Activated CD4-positive, alpha-beta T cell treated with anti-CD3 and anti-CD28 coated beads for 36 hours (primary cell): ENCODE measurements around the gene LZTFL1. TPM values are rescaled to one million over a fixed set of nuclear protein-coding genes. Genes with fewer than 3 reads are reported as not detected.

Source experiments
- ATAC-seq: fragments of 200-7000 bp; cut with Tn5 transposase; one replicate; pipeline ENCODE4 v1.10.0; 2021; ENCODE audit warnings: mild to moderate bottlenecking, moderate library complexity
- CTCF ChIA-PET: fragments of 350-600 bp; sonication (Branson Sonifier 250); formaldehyde crosslinking; loops from one replicate; lab custom pipeline; 2021; ENCODE audit warnings: antibody characterized with exemption; lab: Charles Lee
- POLR2A ChIA-PET: fragments of 350-600 bp; sonication (Branson Sonifier 250); formaldehyde crosslinking; loops from one replicate; lab custom pipeline; 2021; ENCODE audit warnings: antibody characterized with exemption, inconsistent platforms; lab: Charles Lee
- DNase-seq: peaks from one replicate; pipeline ENCODE4 v3.0.0-alpha.2; 2020
- H3K27ac Mint-ChIP-seq: one replicate; pipeline ENCODE4 v1.8.0; 2021; ENCODE audit warnings: mixed read lengths
- H3K27me3 Mint-ChIP-seq: one replicate; pipeline ENCODE4 v1.8.0; 2021; ENCODE audit warnings: mixed read lengths
- H3K36me3 Mint-ChIP-seq: one replicate; pipeline ENCODE4 v1.8.0; 2021; ENCODE audit warnings: low read depth, mixed read lengths
- H3K4me1 Mint-ChIP-seq: one replicate; pipeline ENCODE4 v1.8.0; 2021; ENCODE audit warnings: mixed read lengths
- H3K4me3 Mint-ChIP-seq: one replicate; pipeline ENCODE4 v1.8.0; 2021; ENCODE audit warnings: mild to moderate bottlenecking, moderate library complexity, mixed read lengths
- H3K9me3 Mint-ChIP-seq: one replicate; pipeline ENCODE4 v1.8.0; 2021; ENCODE audit warnings: low read depth, mixed read lengths
- intact Hi-C, 2 experiments: fragments of 100-400 bp; cut with DNase I in 1 of 2; cut with micrococcal nuclease in 1 of 2; formaldehyde crosslinking; loops; one replicate each; pipeline versions ENCODE4 v1.14.2 to v1.15.1; 2022 to 2024; cut with DNase I, micrococcal nuclease
- total RNA-seq, 2 experiments: library from RNA; stranded (reverse); gene quantifications; one replicate each; pipeline ENCODE4 v1.2.3, GENCODE V29; 2021

Gene LZTFL1, protein sequence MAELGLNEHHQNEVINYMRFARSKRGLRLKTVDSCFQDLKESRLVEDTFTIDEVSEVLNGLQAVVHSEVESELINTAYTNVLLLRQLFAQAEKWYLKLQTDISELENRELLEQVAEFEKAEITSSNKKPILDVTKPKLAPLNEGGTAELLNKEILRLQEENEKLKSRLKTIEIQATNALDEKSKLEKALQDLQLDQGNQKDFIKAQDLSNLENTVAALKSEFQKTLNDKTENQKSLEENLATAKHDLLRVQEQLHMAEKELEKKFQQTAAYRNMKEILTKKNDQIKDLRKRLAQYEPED
- 1 to 10 TPM; 4.5 to 6.6 TPM for total RNA-seq

DNA sequence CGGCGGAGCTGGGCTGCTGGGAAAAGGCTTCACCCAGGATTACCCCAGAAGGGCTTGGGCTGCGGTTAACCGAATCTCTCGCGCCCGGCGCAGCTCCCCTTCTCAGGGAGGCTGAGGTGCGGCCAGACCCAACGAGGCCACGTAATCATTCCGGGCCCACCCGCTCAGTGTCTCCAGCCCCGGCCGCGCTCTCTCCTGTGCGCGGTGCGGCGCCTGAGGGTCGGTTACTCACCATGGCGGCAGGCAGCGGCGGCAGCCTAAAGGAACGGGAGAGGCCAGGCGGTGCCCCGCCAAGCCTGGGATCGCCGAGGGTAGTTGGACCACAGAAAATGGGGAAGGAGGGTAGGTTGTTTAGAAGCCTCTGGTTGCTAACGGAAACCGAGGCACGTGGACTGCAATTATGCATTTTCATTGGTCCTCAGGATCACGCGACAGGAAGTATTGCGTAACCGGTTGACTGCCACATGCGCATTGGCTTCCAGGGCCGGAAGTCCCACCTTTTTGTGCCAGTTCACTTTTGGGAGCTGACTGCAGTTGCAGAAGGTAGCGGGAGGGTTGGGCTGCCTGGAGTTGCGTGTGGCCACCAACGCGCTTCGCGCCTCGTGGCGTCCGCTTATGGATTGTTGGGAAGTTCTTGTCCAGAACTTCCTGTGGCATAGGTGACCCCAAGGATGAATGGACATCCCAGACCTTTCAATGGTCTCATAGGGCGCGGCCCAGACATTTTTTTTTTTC is at the start of gene LZTFL1:
TSS of gene LZTFL1 (minus strand) at position 363 of the 735 bp plus-strand sequence. CDS start at position 235, 128 bp downstream.
- DNase-seq (peak; percentile 94), ATAC-seq (peak; percentile 89)
- ChIA-PET CTCF (interaction anchor here (0.6 to 2.4 kb wide), 10 partner anchors 9 to 473 kb away, joined by 3 to 7 read pairs (median 4); no protein-coding TSS in a partner anchor), POLR2A (interaction anchor here (0.6 to 0.9 kb wide), 3 partner anchors 16 to 1005 kb away, joined by 3 to 5 read pairs (median 3); no protein-coding TSS in a partner anchor)
- Mint-ChIP-seq H3K4me1 (peaks cover 14% of the 10 kb centered on the region), H3K36me3 (no peaks in the 10 kb centered on the region), H3K4me3 (peak within 1 kb of the TSS; percentile 87), H3K27me3 (no peaks in the 10 kb centered on the region), H3K27ac (peak within 1 kb of the TSS; percentile 82), H3K9me3 (no peaks in the 10 kb centered on the region)
- intact Hi-C loops = loop anchor here (1.0 to 5.0 kb wide), 6 partner anchors 19 to 454 kb away; partner anchors contain the start of gene LARS2 (in 1 of the 2)

DNA sequence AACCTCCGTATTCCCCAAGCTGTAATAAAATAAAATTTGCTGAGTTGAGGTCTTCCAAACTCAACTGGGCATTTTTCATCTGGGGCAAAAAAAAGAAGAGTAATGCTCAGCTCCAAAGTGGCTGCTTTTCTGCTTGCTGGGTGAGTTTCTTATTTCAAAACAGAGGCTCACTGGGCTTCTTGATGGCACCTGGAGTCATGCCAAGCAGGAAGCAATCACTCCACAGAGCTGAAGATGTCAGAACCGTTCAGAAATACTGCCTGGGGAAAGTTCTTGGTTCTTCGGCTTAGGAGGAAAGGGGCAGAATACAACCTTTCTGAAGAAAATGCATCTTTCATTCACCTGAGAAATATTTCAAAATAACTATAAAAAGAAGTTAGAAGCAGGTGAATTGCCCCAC is 48.5 kb upstream of the LZTFL1 start:
- Mint-ChIP-seq H3K4me1 (peaks cover 49% of the 10 kb centered on the region), H3K36me3 (no peaks in the 10 kb centered on the region), H3K9me3 (no peaks in the 10 kb centered on the region), H3K27ac (no peak overlapping the region), H3K27me3 (peaks cover 34% of the 10 kb centered on the region), H3K4me3 (no peak overlapping the region)
- ChIA-PET CTCF (interaction anchor here (0.7 to 1.2 kb wide), 2 partner anchors 39 to 193 kb away, joined by 4 read pairs; no protein-coding TSS in a partner anchor), POLR2A (no interaction called here)
- DNase-seq (peak; percentile 41), ATAC-seq (no peak)
- intact Hi-C loops = no loop called here

DNA sequence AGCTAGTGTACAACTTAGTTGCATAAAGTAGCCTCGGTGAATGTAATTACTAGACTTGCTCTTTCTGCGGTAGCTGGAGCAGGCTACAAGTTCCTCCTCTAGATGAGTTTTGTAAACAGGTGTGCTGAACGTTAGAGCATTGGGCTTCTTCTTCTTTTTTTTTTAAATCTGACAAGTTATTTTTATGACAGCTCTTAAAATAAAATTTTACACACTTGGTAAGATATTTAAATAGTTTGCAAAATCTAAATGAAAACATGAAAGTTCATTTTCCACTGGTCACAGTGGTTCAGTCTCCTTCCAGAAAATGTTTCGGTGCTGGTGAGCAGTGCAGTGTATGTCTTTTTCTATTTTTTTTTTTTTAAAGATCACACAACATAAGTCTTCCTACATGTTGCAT is 47.4 kb upstream of the LZTFL1 start:
- ATAC-seq (no peak), DNase-seq (no peak)
- Mint-ChIP-seq H3K4me3 (no peak overlapping the region), H3K27me3 (peaks cover 34% of the 10 kb centered on the region), H3K9me3 (no peaks in the 10 kb centered on the region), H3K27ac (no peak overlapping the region), H3K4me1 (peaks cover 55% of the 10 kb centered on the region), H3K36me3 (no peaks in the 10 kb centered on the region)
- CTCF ChIA-PET = interaction anchor here (0.6 to 1.2 kb wide), 4 partner anchors 8 to 187 kb away, joined by 3 read pairs; no protein-coding TSS in a partner anchor
- intact Hi-C loops = no loop called here
- POLR2A ChIA-PET = interaction anchor here (0.6 to 0.7 kb wide), 2 partner anchors 51 to 133 kb away, joined by 3 to 6 read pairs; no protein-coding TSS in a partner anchor

DNA sequence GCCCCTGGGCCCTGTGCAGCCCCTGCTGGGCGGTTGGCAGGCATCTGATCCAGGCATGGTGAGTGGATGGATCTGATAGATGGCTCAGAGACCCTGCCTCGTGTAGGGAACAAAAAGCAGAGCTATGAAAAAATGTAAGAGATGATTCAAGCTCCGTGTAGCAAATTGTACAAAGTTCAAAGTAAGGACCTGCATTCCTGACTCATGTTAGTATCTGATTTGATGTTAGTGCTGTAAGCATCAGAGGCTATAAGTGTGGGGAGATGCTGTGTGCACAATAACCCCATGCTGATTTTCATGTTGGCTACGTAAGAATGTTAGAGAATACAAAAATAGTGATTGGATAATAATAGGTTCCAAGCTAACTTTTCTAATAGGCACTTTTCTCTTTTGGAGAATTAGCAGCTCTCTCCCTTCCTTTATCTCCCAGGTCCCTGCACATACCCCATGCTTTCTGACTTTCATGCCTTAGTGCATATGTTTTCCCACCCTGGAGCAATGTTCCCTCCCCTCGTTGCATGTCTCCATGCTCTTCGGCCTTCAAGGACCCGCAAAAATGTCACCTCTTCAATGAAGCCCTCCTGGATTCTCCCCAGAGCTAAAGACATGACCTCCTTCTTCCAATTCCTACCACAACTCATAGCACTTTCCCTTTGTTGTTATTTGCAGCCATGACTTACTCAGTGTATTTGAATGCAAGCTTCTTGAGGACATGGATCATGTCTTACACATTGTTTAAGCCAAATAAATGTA is 46.0 kb upstream of the LZTFL1 start:
- POLR2A ChIA-PET = interaction anchor here (1.0 kb wide), 1 partner anchor 55 kb away, joined by 3 read pairs; the partner anchor contains the start of gene CXCR6
- DNase-seq (no peak), ATAC-seq (peak; percentile 43)
- Mint-ChIP-seq H3K4me3 (no peak overlapping the region), H3K36me3 (no peaks in the 10 kb centered on the region), H3K9me3 (no peaks in the 10 kb centered on the region), H3K27me3 (peaks cover 35% of the 10 kb centered on the region), H3K27ac (no peak overlapping the region), H3K4me1 (peaks cover 48% of the 10 kb centered on the region)
- CTCF ChIA-PET = interaction anchor here (0.6 to 1.6 kb wide), 7 partner anchors 15 to 231 kb away, joined by 3 to 4 read pairs (median 3); no protein-coding TSS in a partner anchor
- intact Hi-C loops = no loop called here

DNA sequence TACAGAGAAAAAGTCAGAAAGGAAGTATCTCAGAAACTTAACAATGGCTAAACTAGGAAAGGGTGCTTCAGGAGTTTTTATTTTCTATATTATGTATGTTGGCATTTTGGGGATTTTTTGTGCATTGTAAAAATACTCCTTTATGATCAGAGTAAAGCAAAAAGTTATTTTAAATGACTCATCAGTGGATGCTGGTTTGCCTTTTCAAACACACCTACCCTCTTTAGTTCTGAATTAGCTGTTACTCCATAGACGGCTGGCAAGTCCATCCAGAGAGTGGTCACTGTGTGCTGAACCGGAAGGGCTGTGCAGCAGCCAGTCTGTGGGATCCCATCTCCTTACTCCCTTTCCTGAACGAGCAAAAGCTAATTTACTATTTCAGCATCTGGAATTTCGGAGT is 45.4 kb upstream of the LZTFL1 start:
- H3K9me3 Mint-ChIP-seq = no peaks in the 10 kb centered on the region
- POLR2A ChIA-PET = interaction anchor here (1.0 kb wide), 1 partner anchor 56 kb away, joined by 3 read pairs; the partner anchor contains the start of gene CXCR6
- DNase-seq = no peak
- intact Hi-C loops = no loop called here
- H3K27me3 Mint-ChIP-seq = peaks cover 30% of the 10 kb centered on the region
- CTCF ChIA-PET = interaction anchor here (0.6 to 1.6 kb wide), 4 partner anchors 16 to 230 kb away, joined by 3 to 4 read pairs (median 3); no protein-coding TSS in a partner anchor
- H3K27ac Mint-ChIP-seq = no peak overlapping the region
- peak; percentile 54 for ATAC-seq
- H3K4me1 Mint-ChIP-seq = peaks cover 42% of the 10 kb centered on the region
- no peak overlapping the region for H3K4me3 Mint-ChIP-seq
- H3K36me3 Mint-ChIP-seq = no peaks in the 10 kb centered on the region

DNA sequence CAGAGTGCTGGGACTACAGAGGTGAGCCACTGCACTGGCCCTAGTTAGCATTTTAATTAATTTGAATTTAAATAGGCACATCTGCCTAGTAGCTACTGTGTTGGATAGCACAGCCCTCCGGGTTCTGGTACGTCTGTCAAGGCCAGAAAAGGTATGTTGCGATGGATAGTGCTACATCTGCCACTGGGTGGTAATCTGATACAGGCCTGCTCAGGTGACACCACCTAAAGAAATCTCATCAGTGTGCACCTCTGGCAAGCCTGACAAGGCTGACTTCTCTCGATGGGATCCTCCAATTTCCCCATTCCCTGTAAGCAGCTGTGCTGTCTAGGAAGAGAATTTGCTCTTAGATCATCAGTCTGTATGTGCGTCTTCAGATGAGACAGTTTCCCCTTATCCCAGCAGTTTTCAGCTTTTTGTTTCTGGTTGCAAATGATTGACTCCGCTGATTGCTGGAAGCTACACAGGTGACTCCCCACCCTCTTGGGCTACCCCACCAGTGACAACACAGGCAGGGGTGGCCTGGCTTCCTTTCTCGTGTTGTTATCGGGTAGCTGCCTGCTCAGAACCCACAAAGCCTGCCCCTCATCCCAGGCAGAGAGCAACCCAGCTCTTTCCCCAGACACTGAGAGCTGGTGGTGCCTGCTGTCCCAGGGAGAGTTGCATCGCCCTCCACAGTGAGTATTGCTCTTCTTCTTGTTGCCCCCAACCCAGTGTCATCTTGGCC is 44.2 kb upstream of the LZTFL1 start, which contains the start of gene CCR9:
TSS of gene CCR9 (plus strand) at position 565 of the 727 bp plus-strand sequence. CDS start 8,391 bp downstream, outside the sequence.
- Mint-ChIP-seq H3K4me3 (no peak within 1 kb of the TSS), H3K9me3 (no peaks in the 10 kb centered on the region), H3K27ac (no peak within 1 kb of the TSS), H3K4me1 (peaks cover 40% of the 10 kb centered on the region), H3K27me3 (peaks cover 29% of the 10 kb centered on the region), H3K36me3 (no peaks in the 10 kb centered on the region)
- ATAC-seq (no peak), DNase-seq (no peak)
- CTCF ChIA-PET = interaction anchor here (0.6 to 1.2 kb wide), 3 partner anchors 12 to 193 kb away, joined by 3 to 7 read pairs (median 3); no protein-coding TSS in a partner anchor
- POLR2A ChIA-PET = no interaction called here
- intact Hi-C loops = loop anchor here in 1 of 2 experiments (2.0 kb wide), 1 partner anchor 21 kb away; no protein-coding TSS in a partner anchor

DNA sequence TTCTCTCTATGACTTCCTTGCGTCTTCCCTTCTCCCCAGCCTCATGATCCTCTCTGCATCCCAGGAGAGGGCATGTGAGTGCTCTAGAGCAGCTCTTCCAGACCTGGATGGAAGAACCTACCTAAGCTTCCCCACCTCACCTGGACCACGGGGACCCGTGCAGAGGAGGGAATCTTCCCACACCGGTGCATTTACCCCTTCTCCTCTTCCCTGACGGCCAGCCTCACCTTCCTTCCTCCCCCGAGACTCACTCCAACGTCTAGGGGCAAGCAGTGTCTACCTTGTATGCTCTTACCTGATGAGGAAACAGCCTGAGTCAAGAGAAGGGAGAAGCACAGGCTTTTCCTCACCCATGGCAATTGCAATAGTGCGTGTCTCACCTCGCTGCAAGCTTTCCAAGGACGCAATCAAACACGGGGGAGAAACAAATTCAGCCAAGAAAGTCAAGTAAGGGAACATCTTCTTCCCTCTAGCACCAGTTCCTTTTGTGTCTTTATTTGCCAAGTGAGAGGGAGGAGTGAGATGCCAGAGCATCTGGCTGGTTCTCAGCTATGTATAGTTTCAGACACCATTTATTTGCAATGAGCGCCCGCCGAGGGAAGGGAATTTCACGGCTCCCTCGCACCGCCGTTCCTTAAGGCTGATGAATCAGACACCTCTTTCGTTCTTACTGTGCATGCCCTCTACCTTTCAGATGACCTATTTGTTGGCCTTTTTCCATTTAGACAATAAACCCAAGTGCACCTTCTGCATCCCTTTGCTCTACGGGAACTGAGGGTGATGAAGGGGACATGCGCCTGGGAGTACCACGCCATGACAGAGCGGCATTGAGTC is 42.7 kb upstream of the LZTFL1 start:
- intact Hi-C loops = loop anchor here (1.0 to 5.0 kb wide), 3 partner anchors 20 to 33 kb away; no protein-coding TSS in a partner anchor
- H3K9me3 Mint-ChIP-seq = no peaks in the 10 kb centered on the region
- POLR2A ChIA-PET = interaction anchor here (0.6 to 0.7 kb wide), 2 partner anchors 90 to 110 kb away, joined by 4 to 6 read pairs; no protein-coding TSS in a partner anchor
- H3K36me3 Mint-ChIP-seq = no peaks in the 10 kb centered on the region
- peaks cover 28% of the 10 kb centered on the region for H3K27me3 Mint-ChIP-seq
- no peak overlapping the region for H3K27ac Mint-ChIP-seq
- H3K4me1 Mint-ChIP-seq = peaks cover 38% of the 10 kb centered on the region
- CTCF ChIA-PET = interaction anchor here (0.6 to 1.2 kb wide), 5 partner anchors 20 to 491 kb away, joined by 3 to 5 read pairs (median 4); no protein-coding TSS in a partner anchor
- DNase-seq = peak; percentile 64
- H3K4me3 Mint-ChIP-seq = no peak overlapping the region
- ATAC-seq = peak; percentile 24

DNA sequence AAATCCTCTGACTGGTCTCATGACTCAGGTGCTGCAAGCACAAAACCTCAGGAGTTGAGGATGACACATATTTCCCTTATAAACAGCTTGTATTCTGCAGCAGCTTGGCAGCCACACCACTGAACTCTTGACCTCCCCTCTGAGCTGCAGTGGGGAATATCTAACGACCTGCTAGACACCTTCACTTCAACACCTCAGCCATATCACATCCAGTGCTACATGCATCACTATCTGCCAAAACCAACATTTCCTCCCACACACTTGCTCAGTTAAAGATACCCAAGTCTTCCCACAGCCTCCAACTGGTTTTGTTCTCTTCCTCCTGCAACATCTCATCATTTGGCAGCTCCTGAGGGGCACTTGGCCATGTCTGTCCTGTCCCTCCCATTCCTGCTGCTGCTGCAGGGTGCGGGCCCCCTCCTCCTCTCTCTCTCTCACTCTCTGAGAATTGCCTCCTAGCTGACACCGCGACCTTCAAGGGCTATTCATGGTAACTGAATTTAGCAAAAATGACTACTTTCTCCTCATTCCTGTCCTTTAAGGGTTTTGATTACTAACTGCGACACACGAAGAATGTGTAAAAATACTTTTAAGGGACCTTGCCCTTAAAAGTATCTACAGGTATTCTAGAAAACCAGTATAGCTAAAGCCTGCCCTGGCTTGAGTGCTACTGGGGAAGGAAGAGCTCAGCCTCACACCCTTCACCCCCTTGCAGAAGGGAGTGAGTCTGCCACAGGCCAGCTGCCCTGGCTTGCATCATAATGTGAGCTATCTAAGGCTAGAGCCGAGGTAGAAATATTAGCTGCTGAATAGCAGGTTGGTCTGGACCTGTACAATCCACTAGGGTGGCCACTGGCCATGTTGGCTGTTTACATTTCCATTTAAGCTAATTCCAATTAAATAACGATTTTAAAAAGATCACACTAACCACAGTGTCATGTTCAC is 39.4 kb upstream of the LZTFL1 start:
- intact Hi-C loops = loop anchor here (1.0 to 5.0 kb wide), 2 partner anchors 20 to 36 kb away; no protein-coding TSS in a partner anchor
- no peak overlapping the region for H3K4me3 Mint-ChIP-seq
- CTCF ChIA-PET = interaction anchor here (0.6 to 1.8 kb wide), 9 partner anchors 8 to 203 kb away, joined by 3 to 5 read pairs (median 3); no protein-coding TSS in a partner anchor
- H3K27me3 Mint-ChIP-seq = peaks cover 40% of the 10 kb centered on the region
- H3K4me1 Mint-ChIP-seq = peaks cover 27% of the 10 kb centered on the region
- POLR2A ChIA-PET = interaction anchor here (0.9 to 1.4 kb wide), 2 partner anchors 17 to 20 kb away, joined by 3 to 6 read pairs; no protein-coding TSS in a partner anchor
- peak; percentile 63 for DNase-seq
- ATAC-seq = peak; percentile 92
- no peaks in the 10 kb centered on the region for H3K9me3 Mint-ChIP-seq
- peak overlapping the region; percentile 2 for H3K27ac Mint-ChIP-seq
- H3K36me3 Mint-ChIP-seq = no peaks in the 10 kb centered on the region
